OCI-M1 (cell line): ENCODE measurements around the gene IRF1.
"Not testable (repeated sequence)": the region's sequence is repeated elsewhere in the genome, so short reads cannot be mapped to it uniquely, and the experiment has no call there.

Experiments used
- DNase-seq: peaks from one replicate; lab custom pipeline; 2025; lab: John Stamatoyannopoulos, UW

IRF1 gene

GRCh38 chr5:132490484-132491367 lies at the start of gene IRF1:
Gene IRF1 (minus strand): TSS chr5:132490773. CDS start chr5:132489478, 1,295 bp downstream.
- DNase-seq, result peak; percentile 97

- no peak for DNase-seq
Observed at GRCh38 chr5:132540149-132540548, 49.6 kb upstream of the IRF1 start.

- DNase-seq, result no peak
Observed at GRCh38 chr5:132539716-132540115, 49.1 kb upstream of the IRF1 start.

GRCh38 chr5:132530946-132531345 lies 40.4 kb upstream of the IRF1 start:
- DNase-seq, result no peak

GRCh38 chr5:132528866-132529634 lies 38.5 kb upstream of the IRF1 start:
- peak; percentile 72 for DNase-seq

GRCh38 chr5:132528021-132528420 lies 37.4 kb upstream of the IRF1 start:
- DNase-seq, result no peak

GRCh38 chr5:132526974-132527564 lies 36.5 kb upstream of the IRF1 start:
- DNase-seq, result peak; percentile 39

GRCh38 chr5:132526290-132526973 lies 35.9 kb upstream of the IRF1 start:
- DNase-seq, result peak; percentile 86

GRCh38 chr5:132525299-132525724 lies 34.7 kb upstream of the IRF1 start:
- DNase-seq, result no peak

GRCh38 chr5:132524877-132525276 lies 34.3 kb upstream of the IRF1 start:
- not testable (repeated sequence) for DNase-seq

GRCh38 chr5:132522067-132522466 lies 31.5 kb upstream of the IRF1 start:
- not testable (repeated sequence) for DNase-seq

GRCh38 chr5:132513618-132514336 lies 23.2 kb upstream of the IRF1 start:
- not testable (repeated sequence) for DNase-seq

GRCh38 chr5:132510076-132510475 lies 19.5 kb upstream of the IRF1 start:
- no peak for DNase-seq

- peak; percentile 66 for DNase-seq
Observed at GRCh38 chr5:132506094-132506692, 15.6 kb upstream of the IRF1 start.

GRCh38 chr5:132505641-132506040 lies 15.1 kb upstream of the IRF1 start:
- no peak for DNase-seq

GRCh38 chr5:132504746-132505145 lies 14.2 kb upstream of the IRF1 start:
- no peak for DNase-seq

GRCh38 chr5:132503244-132503643 lies 12.7 kb upstream of the IRF1 start:
- no peak for DNase-seq

GRCh38 chr5:132501961-132502931 lies 11.7 kb upstream of the IRF1 start:
- no peak for DNase-seq

GRCh38 chr5:132501629-132501956 lies 11.0 kb upstream of the IRF1 start:
- no peak for DNase-seq
